ENCODE results near the gene MTMR2.

MTMR2 gene

GRCh38 chr11:95918056-95918455 lies 5.9 kb downstream of the MTMR2 start:
- DNase-seq (ENCODE audit: low read depth), result no peak

- no peak for DNase-seq (ENCODE audit: low read depth)
These were observed 6.5 kb downstream of the MTMR2 start for GRCh38 chr11:95917193-95918036.

- no peak for DNase-seq (ENCODE audit: low read depth)
These were observed 7.9 kb downstream of the MTMR2 start for GRCh38 chr11:95916049-95916448.

- DNase-seq (ENCODE audit: low read depth), result no peak
These were observed 8.9 kb downstream of the MTMR2 start for GRCh38 chr11:95915051-95915450.

GRCh38 chr11:95913830-95914615 lies 9.9 kb downstream of the MTMR2 start:
- no peak for DNase-seq (ENCODE audit: low read depth)

- DNase-seq (ENCODE audit: low read depth), result no peak
These were observed 10.9 kb downstream of the MTMR2 start for GRCh38 chr11:95912902-95913560.

- DNase-seq (ENCODE audit: low read depth), result no peak
These were observed 12.5 kb downstream of the MTMR2 start for GRCh38 chr11:95911369-95911759.

- DNase-seq (ENCODE audit: low read depth), result no peak
These were observed 13.1 kb downstream of the MTMR2 start for GRCh38 chr11:95910638-95911368.

- DNase-seq (ENCODE audit: low read depth), result no peak
These were observed 15.1 kb downstream of the MTMR2 start for GRCh38 chr11:95908826-95909225.

- DNase-seq (ENCODE audit: low read depth), result no peak
These were observed 16.4 kb downstream of the MTMR2 start for GRCh38 chr11:95907476-95907875.

- DNase-seq (ENCODE audit: low read depth), result no peak
These were observed 19.8 kb downstream of the MTMR2 start for GRCh38 chr11:95904009-95904650.

- DNase-seq (ENCODE audit: low read depth), result no peak
These were observed 25.1 kb downstream of the MTMR2 start for GRCh38 chr11:95898782-95899181.

- DNase-seq (ENCODE audit: low read depth), result no peak
These were observed 26.2 kb downstream of the MTMR2 start for GRCh38 chr11:95897731-95898130.

GRCh38 chr11:95895815-95896214 lies 28.1 kb downstream of the MTMR2 start:
- no peak for DNase-seq (ENCODE audit: low read depth)

GRCh38 chr11:95892892-95893570 lies 30.9 kb downstream of the MTMR2 start:
- no peak for DNase-seq (ENCODE audit: low read depth)

- no peak for DNase-seq (ENCODE audit: low read depth)
These were observed 31.4 kb downstream of the MTMR2 start for GRCh38 chr11:95892492-95892891.

GRCh38 chr11:95891423-95892170 lies 32.3 kb downstream of the MTMR2 start:
- DNase-seq (ENCODE audit: low read depth), result no peak

GRCh38 chr11:95888852-95889251 lies 35.1 kb downstream of the MTMR2 start:
- no peak for DNase-seq (ENCODE audit: low read depth)

- no peak for DNase-seq (ENCODE audit: low read depth)
These were observed 35.5 kb downstream of the MTMR2 start for GRCh38 chr11:95888439-95888838.

- no peak for DNase-seq (ENCODE audit: low read depth)
These were observed 37.4 kb downstream of the MTMR2 start for GRCh38 chr11:95886462-95886861.
